Suprapubic skin (tissue), 3 donors: ENCODE results near the gene TK2.

Experiments used
- CTCF ChIP-seq, 2 donors: fragments of 200-600 bp in 1 of 2; fragments of 450-650 bp in 1 of 2; sonication (generic) in 1 of 2; IDR thresholded peaks; one replicate each; pipeline ENCODE4 v1.5.1; 2016 to 2019; ENCODE audit warnings: antibody characterized with exemption in 2 of 2, mild to moderate bottlenecking in 1 of 2, moderate library complexity in 1 of 2
- EP300 ChIP-seq: sonication (generic); formaldehyde crosslinking; IDR thresholded peaks from one replicate; pipeline ENCODE4 v1.6.1; 2017; ENCODE audit warnings: antibody characterized with exemption

DNA sequence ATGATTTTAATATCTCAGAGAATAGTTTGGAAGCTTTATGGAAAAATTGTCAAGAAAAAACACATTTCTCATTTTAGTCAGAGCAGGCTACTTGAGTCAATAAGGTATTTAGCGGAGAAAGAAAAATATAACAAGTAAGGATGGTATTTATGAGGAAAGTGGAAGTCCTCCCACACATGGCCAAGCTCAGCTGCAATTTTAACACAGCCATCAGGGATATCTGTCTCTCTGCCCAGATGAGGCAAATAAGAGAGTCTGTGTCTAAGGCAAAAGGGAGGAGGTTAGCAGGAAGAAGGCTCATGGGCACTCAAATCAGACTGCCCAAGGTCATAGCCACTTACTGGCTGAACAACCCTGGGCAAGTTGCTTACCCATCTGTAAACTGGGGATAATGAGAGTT lies 24.2 kb upstream of the TK2 start:
- TF ChIP-seq EP300 = no peak
- TF ChIP-seq CTCF (IDR thresholded peaks at IDR 0.05) = no peak
